ENCODE data around the gene FOXK2.

DNA sequence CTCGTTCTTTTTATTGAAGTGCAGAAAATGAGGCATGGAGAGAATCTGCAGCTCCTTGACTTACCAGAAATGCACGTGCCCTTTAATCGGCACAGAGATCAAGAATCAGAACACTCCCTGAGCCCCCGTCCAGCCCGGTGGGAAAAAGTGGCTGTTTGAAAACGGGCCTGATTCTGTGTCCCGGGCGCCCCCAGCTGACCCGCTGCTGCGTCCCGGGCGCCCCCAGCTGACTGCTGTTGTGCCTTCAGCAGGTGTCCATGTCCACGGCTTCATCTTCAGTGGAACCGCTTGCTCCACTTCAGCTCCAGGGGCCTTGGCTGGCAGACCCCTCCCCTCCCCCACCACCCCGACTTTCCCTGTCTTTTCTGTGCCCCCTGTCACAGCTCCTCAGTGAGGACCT lies 47.8 kb downstream of the FOXK2 start:
- TF ChIP-seq HDAC6 (IDR thresholded peaks at IDR 0.05; ENCODE audit: low read depth, low read length) (no peak), GABPA (IDR thresholded peaks at IDR 0.05; ENCODE audit: borderline replicate concordance, insufficient read depth, low read length) (no peak), POLR2A (IDR thresholded peaks at IDR 0.05; ENCODE audit: control extremely low read depth in 1 of 2, low read depth in 2 of 2, low read length in 2 of 2) (no peak), EP300 (IDR thresholded peaks at IDR 0.05; ENCODE audit: borderline replicate concordance in 1 of 2, low read depth in 2 of 2, low read length in 2 of 2) (no peak), POLR2AphosphoS5 (IDR thresholded peaks at IDR 0.05; ENCODE audit: low read depth, low read length) (no peak)
